ENCODE measurements around the gene TBC1D1.
"Not testable (repeated sequence)": the region's sequence is repeated elsewhere in the genome, so short reads cannot be mapped to it uniquely, and the experiment has no call there.

The TBC1D1 gene

DNA sequence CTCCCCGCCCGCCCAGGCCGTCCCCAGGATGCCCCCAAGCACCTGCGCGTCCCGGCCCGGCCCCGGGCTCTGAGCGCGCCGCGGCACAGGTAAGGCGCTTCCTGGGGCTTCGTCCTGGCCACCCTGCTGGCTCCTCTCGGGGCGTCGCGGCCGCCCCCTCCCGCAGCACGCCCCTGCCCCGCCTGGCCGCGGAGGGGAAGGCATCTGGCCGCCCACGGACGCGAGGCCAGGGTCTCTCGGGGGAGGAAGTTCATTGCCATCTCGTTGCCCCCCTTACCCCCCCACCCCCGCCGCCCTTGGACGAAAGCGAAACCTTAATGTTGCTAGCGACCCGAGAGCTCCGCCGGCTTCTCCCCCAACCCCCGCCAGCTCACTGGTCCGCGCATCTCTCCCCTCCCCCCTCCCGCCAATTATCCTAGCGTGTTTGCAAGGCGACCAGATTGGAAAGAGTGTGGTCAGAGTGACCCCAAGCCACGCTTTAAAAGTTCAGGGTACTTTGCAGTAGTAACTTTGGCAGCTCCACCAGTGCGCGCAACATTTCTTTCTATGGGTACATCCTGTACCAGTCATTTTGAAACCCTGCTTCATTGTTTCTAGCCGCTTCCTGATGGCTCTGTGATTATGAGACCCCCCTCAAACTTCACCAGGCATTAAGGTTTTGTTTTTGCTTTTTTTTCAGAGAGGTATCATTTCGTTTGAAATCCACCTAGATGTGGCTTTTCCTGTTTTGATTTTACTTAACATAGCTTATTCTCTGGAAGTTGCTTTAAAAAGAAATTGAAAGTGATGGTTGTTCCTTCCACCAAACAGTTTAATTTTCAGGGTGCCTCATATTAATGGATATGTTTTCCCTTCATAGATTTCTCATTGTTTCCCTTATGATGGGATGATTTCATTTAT, 626 bp downstream of the TBC1D1 start:
- DNase-seq: no peak

DNA sequence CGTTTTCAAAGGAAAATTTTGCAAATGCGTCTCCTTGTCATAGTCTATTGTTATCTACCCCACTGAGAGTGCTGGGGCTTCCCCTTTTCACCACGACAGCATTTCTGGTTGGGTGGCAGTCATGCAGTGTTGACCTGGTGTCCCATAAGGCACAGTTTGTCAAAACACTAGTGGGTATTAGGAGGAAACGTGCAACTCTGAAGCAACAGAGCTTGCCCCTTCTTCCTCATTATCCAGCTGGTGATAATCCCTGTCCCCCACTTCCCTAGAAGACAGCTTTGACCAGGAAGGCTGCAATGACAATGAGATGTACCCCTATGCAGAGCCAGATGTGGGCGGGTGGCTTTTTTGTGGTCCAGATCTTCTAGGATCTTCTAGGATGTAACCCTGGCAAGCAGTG, 1.8 kb downstream of the TBC1D1 start:
- no peak for DNase-seq

DNA sequence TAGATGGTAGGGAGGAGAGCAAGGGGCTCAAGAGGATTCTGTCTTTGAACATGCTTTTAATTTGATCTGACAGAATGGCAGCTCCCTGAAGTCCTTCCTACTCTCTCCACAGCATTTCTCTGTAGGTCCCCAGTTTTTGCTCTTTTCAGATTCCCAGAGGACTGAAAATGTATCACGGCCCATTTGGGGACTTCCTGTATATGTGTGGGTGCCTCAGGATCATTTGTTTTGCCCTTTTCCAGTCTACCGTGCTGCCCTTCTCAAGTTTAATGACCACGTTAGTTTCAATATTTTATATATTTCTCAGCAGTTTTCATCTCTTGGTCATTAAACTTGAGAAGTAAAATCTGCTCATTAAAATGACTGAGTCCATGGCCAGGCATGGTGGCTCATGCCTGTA, 2.3 kb downstream of the TBC1D1 start:
- no peak for DNase-seq

DNA sequence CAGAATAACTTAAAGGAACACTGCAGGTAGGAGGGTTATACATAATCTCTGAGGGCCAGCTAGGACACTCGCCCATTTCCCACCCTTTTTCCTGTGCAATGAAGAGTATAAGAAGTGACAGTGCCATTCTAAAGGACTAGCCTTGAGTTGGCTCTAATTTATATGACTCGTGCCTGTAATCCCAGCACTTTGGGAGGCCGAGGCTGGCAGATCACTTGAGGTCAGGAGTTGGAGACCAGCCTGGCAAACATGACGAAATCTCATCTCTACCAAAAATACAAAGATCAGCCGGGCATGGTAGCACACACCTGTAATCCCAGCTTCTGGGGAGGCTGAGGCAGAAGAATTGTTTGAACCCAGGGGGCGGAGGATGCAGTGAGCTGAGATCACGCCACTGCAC, 4.4 kb downstream of the TBC1D1 start:
- DNase-seq: no peak

DNA sequence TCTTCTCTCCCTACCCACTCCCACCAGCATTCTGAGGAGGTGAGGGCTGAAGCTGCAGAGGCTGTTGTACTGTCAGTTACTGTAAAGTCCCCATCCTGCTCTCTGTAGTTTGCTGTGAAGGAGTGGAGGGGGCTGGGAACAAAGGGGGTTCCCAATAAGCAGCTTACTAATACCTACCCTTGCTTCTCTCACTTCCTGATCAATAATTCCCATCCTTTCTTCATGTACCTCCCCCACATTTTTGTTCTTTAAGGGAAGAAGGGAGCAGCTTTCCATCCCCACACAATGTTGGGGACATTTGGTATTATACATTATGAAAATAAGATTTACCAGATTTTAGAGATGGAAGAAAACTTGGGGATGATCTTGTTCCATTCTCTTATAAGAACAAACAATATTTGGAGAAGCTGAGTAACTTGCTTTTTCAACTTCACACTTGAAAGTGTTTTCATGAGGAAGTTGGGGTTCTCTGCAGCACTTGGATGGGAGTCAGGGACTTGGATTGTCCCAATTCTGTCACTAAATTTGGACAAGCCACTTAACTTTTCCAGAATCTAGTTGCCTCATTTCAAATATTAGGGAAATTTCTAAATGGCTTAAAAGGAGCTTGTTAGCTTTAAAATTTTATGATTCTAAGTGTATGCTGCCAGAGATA, 5.4 kb downstream of the TBC1D1 start:
- no peak for DNase-seq

DNA sequence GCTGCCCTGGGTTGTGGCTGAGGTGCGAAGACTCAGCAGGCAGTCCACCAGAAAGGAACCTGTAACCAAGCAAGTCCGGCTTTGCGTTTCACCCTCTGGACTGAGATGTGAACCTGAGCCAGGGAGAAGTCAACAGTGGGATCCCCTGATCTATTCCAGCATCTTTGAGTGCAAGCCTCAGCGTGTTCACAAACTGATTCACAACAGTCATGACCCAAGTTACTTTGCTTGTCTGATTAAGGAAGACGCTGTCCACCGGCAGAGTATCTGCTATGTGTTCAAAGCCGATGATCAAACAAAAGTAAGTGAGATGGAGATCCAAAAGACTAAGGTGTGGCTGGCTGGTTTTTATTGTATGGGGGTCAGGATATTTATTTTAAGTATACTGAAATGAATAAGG, 11.3 kb downstream of the TBC1D1 start:
- no peak for DNase-seq

DNA sequence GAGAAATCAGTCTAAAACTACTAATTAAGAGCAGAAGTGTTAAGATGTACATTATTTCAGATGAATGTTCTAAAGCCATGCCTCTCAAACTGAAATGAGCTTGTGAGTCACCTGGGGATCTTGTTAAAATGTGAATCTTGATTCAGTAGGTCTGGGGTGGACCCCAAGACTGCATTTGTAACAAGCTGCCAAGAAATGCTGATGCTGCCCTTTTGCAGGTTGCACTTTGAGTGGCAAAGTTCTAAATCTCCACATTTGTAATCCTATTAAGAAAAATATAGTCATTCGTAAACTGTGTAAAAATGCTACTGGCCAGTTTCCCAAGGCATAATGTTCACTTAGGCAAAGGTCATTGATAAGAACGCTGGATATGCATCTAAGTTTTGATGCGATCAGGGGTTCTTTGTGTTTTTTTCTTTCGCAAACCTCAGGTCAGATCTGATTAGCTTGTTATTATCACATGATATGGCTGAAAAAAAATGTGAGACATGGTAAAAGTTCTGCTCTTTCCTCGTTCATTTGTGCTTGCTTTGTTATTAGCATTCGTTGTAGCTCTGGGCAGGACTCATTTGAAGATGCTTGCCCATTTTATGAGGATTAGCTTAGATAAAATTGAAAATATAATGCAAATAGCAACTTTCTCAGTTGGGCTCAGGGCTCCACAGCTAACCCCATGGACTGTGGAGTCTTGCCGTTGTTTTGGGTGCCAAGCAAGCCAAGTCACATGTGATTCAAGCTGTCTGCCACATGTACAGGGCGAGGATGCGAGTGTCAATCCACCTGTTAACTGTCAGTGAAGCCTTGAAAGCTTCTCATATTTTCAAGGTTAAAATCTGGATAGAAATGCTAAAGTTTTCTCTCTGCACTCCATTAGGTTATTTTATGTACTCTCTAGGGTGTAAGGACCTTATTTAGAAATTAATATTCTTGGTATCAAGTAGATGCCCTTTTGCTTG, 12.1 kb downstream of the TBC1D1 start:
- DNase-seq: no peak

DNA sequence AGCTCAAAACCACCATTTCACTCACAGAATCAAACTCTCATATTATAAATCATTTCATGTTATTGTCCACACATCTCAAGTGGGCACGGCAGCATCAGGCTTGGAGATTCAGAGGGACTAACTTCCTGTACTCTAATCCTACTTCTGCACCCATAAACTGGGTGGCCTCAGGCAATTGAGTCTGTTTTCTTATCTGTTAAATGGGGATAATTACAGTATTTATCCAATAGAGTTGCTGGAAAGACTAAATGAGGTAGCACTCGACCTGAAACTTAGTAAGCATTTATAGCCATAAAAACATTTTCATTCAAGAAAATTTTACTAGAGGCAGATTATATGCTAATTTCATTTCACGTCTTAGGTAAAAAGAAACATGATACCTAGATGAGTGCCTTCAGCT, 13.0 kb downstream of the TBC1D1 start:
- DNase-seq: no peak

DNA sequence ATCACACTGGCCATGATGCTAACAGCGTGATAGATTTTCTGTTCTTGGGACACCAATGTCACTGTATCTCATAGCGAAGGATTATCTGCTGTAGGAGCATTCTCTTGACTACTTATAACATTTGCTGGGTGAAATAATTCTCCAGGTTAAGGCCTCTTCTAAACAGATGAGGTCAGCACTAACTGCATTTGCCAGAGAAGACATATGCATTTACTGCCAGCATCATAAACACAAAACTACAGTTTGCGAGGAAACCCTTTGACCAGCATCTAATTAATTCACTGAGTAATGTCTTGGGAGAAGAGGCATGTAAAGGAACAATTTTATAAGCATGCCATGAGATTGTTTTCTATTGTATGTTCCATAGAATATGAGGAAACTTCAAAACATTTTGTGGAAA, 13.9 kb downstream of the TBC1D1 start:
- no peak for DNase-seq

DNA sequence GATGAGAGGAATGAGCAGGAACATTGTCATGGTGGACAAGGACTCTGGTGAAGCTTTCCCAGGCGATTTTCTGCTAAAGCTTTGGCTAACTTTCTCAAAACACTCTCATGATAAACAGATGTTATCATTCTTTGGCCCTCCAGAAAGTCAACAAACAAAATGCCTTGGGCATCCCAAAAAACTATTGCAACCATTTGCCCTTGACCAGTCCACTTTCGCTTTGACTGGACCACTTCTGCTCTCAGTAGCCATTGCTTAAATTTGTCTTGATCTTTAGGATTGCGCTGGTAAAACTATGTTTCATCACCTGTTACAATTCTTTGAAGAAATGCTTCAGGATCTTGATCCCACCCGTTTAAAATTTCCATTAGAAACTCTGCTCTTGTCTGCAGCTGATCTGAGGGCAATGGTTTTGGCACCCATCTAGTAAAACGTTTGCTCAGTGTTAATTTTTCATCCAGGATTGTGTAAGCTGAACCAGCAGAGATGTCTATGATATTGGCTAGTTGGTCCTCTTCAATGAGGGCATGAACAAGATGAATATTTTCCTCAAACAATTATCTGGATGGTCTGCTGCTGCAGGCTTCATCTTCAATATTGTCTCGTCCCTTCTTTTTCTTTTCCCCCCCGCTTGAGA, 14.8 kb downstream of the TBC1D1 start:
- DNase-seq: no peak

DNA sequence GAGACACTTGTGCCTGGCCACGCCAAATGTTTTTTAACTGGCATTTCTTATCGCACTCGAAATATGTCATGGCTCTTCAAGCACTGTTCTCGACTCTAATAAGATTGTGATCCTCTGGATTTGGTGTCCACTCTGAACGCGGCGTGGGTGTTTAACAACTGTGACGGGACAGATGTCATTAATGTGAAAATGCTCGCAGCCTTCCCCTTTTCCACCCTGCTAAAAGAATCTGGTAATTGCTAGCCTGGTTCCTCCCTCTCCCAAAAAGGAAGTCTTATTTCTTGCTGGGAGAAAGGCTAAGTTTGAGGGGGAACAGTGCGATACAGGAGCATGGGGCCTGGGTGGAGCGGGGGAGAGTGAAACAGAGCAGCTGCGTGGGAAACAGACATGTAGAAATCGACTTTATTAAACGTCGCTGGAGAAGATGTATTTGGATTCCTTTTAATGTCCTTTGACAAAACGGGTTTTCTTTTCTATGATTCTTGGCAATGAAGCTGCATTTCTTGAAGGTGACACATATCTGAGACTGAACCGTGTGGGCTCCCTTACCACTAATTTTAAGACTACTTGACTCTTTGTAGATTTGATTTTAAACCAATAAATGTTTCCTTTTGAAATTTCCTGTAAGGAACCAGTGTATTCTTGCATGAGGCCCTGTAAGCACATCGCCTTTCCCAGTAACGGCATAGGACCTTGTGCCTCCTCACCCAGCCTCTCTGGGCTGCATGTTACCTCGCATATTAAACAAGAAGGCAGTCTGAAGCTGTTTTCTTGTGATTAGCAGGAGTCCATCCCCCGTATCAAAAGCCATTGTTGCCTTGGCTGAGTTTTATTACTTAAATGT, 17.8 kb downstream of the TBC1D1 start:
- no peak for DNase-seq

DNA sequence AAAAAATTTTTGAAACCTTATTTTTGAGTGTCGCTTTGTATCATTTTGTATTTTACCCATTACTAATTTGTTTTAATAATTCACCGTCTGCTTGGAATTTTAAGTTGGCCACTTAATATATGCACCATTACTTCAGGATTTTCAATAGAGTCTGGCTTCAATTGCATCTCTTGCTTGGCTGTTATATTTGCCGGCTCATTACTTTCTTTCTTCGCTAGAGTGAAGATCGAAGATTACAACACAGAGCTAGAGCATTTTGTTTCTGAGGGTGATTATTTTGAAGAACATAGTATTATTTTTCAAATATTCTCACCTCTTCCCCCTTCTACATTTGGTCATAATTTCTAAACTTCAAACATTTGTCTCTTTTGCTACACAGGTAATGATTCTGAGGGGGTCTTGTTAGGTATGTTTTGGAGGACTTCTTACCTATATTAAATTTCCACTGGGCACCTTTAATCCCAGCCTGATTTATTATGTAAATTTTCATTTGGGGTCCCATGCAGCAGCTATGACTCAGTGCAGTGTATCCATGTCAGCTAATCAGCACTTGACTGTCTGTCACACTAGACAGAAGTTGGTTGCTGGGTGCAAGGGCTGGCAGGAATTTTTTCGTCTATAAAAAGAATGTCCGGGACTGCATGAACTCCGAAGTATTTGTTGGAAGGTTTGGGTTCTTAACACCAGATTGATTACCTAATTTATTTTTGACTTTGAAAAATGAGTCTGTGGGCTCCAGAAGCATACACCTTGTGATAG, 18.6 kb downstream of the TBC1D1 start:
- no peak for DNase-seq

DNA sequence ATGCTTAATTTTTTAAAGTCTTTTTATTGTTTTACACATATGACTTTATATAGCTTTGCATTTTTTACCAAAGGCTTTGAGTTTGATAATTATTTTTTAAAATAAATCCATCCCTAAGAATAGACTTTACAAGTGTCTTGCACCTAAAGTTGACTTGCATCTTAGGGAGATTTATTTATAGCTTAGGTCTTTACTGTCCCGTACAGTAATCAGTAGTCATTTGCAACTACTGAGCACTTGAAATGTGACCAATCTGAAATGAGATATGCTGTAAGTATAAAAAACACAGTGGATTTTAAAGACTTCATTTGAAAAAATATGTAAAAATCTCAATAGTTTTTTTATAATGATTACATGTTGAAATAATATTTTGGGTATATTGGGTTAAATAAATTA, 19.2 kb downstream of the TBC1D1 start:
- no peak for DNase-seq

DNA sequence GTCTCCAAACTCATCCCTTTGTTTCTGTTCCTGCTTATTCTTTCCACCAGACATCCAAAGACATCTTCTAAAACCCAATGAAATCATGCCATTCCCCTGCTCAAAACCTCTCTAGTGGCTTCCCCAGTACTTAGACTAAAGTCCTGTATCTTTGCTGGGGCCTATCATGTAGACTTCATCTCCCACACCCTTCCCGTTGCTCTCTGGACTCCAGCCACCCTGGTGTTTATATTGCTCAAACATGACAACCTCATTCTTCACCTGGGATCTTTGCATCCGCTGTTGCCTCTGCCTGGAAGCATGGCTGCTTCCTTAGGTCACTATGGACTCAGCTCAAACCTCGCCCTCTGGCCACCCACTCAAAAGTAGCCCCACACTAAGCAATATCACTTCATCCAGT, 23.7 kb downstream of the TBC1D1 start:
- no peak for DNase-seq

DNA sequence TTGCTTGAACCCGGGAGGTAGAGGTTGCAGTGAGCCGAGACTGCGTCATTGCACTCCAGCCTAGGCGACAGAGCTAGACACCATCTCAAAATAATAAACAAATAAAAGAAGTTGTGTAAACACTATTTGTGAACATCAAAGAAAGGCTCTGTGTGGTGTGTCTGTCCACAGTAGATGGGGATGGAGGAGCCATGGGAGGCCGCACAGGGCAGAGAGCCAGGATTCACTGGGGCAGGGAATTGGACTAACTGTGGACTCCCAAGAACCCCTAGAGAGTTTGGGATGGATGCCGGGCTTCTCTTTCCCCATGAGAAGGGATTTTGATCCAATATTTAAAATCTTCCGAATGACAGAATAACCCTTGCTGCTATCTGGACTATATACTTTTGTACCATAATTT, 26.5 kb downstream of the TBC1D1 start:
- DNase-seq: no peak

DNA sequence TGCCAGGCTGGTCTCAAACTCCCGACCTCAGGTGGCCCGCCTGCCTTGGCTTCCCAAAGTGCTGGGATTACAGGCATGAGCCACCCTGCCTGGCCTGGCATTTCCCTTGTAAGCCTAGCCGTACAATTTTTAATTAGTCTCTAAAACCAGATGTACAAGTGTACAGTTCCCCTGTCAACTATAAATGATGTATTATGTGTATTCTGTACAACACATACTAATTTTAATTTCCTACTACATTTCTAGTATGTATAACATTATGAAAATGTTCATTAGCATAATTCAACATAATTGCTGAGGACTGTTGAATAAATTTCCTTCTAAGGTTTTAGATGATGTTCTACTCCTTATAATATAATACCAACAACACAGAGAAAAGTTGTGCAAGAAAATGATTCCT, 27.8 kb downstream of the TBC1D1 start:
- no peak for DNase-seq

DNA sequence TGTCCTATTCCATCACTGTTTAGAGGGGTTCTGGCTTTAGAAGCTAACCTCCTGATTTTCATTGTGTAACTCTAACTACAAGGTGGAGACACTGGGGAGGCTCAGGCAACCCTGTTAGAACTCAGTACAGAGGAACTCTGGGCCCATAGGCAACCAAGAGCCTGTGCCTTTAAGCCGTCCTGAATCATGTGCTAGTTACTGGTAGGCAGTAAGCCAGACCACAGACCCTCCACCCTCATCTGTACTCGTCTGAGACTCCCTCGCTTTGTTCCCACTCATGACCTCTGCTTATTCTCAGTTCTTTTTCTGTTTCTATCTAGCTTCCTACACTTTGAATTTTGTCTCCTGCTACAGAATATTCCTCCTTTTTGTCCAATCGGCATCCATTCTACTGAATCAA, 31.4 kb downstream of the TBC1D1 start:
- no peak for DNase-seq

DNA sequence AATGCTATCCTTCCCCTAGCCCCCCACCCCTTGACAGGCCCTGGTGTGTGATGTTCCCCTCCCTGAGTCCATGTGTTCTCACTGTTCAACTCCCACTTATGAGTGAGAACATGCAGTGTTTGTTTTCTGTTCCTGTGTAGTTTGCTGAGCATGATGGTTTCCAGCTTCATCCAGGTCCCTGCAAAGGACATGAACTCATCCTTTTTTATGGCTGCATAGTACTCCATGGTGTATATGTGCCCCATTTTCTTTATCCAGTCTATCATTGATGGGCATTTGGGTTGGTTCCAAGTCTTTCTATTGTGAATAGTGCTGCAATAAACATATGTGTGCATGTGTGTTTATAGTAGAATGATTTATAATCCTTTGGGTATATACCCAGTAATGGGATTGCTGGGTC, 32.2 kb downstream of the TBC1D1 start:
- not testable (repeated sequence) for DNase-seq

DNA sequence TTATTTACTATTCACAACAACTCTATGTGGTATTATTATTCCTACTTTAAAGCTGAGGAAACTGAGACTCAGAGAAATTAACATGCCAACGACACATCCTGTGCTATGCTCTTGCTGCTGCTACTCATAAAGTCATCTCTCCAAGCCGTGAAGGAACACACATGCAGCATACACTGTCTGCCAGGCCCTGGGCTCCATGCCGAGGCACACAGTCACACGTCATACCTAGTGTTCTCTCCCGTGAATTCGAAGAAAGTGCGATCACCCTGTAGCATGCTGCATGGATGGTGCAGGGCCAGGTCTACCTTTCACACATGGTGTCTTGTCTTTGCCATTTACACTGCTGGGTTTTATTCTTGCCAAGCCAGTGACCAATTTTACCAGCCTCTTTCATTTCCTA, 34.1 kb downstream of the TBC1D1 start:
- DNase-seq: no peak

DNA sequence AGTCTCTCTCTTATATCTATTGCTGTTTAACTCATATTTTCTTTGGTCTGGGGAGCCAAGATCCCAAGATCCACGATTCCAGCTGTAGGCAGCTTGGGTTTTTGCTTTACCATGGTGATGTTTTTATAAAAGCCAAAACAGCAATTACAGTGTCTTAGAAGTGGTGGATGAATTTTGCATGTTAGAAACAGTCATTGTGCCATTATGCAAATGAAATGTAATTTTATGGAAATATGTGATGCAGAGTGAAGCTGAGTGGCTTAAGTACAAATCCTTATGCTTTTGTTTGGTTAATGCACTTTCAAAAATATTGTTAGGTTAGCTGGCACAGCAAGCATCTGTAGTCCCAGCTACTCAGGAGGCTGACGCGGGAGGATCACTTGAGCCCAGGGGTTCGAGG, 36.5 kb downstream of the TBC1D1 start:
- no peak for DNase-seq

All from NCI-H1694 treated with DMSO at 0.1 percent for 48 hours (cell line).